ENCODE measurements around the gene PTPRG. TPM values are rescaled to one million over a fixed set of nuclear protein-coding genes. Genes with fewer than 3 reads are reported as not detected.

PTPRG gene
- total and polyA plus RNA-seq, 8 donors, result 50.9 to 88.4 (median 54.4) TPM

DNA sequence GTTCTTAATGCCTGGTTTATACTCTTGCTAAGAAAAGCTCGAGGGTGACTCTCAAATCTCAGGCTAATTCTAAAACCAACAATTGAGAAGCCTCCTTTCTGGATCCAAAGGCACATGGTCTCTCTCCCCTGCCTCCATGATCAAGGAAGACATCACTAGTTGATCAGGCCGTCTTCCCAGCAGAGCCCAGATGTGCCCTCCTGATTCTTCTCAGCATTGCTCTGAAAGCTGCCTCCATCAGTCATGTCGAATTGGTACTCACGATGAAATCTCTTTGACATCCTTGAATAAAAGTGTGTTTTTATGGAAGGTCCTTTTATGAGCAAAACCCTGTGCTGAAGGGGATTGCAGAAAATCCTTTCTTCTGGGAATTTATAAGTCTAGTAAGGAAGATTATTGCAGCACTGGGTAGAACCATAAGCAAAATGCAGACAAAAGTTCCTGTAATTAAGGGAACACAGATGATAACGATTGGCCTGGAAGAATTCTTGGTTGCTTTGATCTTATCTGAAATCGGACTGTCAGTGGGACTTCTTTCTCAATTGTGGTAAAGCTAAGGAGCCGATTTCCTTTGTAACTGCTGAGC lies 345.9 kb downstream of the PTPRG start:
- intact Hi-C loops (cut with DNase I), result no loop called here
- no peaks in the 10 kb centered on the region for H3K36me3 ChIP-seq
- DNase-seq (no peak), ATAC-seq (no peak)
- TF ChIP-seq, protein P1, sequence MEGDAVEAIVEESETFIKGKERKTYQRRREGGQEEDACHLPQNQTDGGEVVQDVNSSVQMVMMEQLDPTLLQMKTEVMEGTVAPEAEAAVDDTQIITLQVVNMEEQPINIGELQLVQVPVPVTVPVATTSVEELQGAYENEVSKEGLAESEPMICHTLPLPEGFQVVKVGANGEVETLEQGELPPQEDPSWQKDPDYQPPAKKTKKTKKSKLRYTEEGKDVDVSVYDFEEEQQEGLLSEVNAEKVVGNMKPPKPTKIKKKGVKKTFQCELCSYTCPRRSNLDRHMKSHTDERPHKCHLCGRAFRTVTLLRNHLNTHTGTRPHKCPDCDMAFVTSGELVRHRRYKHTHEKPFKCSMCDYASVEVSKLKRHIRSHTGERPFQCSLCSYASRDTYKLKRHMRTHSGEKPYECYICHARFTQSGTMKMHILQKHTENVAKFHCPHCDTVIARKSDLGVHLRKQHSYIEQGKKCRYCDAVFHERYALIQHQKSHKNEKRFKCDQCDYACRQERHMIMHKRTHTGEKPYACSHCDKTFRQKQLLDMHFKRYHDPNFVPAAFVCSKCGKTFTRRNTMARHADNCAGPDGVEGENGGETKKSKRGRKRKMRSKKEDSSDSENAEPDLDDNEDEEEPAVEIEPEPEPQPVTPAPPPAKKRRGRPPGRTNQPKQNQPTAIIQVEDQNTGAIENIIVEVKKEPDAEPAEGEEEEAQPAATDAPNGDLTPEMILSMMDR (IDR thresholded peaks at IDR 0.05), result no peak
- no peak overlapping the region for H3K27ac ChIP-seq
- H3K4me1 ChIP-seq, result peaks cover 12 to 14% of the 10 kb centered on the region in 2 donors
- H3K4me3 ChIP-seq, result no peak overlapping the region
- H3K9me3 ChIP-seq, result no peaks in the 10 kb centered on the region
- no peaks in the 10 kb centered on the region for H3K27me3 ChIP-seq

DNA sequence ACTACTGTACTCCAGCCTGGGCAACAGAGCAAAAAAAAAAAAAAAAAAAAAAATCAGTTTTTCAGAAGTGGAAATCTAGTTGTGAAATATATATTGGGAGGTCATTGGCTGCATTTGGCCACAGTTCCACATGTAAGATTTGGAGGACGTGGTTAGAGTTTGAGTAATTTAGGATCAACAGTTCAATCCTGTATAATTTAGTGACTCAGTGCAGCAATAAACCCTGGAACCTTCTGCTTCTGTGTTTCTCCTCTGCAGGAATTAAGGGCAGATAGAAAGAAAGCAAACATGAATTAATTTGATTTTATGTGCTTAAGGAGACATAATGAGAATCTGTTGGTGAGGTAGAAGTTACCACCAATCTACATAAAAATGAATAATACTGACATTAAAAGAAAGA lies 347.0 kb downstream of the PTPRG start:
- Histone ChIP-seq H3K4me1 (peaks cover 12 to 14% of the 10 kb centered on the region in 2 donors), H3K36me3 (no peaks in the 10 kb centered on the region), H3K4me3 (no peak overlapping the region), H3K9me3 (no peaks in the 10 kb centered on the region), H3K27ac (no peak overlapping the region), H3K27me3 (no peaks in the 10 kb centered on the region)
- no peak for ATAC-seq
- TF ChIP-seq, protein P1 (IDR thresholded peaks at IDR 0.05), result no peak
- no peak for DNase-seq
- intact Hi-C loops (cut with DNase I), result no loop called here

DNA sequence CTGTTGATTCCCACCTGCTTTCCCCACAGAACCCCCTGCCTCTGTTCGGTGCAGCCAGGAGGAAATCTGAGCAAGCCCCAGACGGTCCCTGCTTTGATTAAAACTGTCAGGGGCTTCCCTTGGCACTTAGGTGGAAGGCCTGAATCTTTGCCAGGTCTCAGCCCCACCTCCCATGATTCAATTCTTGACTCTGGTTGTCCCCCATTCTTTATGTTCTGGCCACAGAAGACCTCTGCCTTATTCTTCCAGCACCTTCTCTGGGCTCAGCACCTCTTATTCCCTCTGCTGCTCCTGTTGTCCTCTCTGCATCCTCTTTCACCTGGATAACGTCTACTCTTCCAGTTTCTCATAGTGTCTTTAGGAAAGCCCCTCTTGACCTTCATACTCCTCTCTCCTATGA lies 349.4 kb downstream of the PTPRG start:
- no peak for DNase-seq
- H3K9me3 ChIP-seq, result no peaks in the 10 kb centered on the region
- ATAC-seq, result no peak
- no peak overlapping the region for H3K4me3 ChIP-seq
- no peaks in the 10 kb centered on the region for H3K36me3 ChIP-seq
- TF ChIP-seq, protein P1 (IDR thresholded peaks at IDR 0.05), result no peak
- no peaks in the 10 kb centered on the region for H3K27me3 ChIP-seq
- peaks cover 0 to 3% of the 10 kb centered on the region in 2 donors for H3K4me1 ChIP-seq
- intact Hi-C loops (cut with DNase I), result no loop called here
- H3K27ac ChIP-seq, result no peak overlapping the region

DNA sequence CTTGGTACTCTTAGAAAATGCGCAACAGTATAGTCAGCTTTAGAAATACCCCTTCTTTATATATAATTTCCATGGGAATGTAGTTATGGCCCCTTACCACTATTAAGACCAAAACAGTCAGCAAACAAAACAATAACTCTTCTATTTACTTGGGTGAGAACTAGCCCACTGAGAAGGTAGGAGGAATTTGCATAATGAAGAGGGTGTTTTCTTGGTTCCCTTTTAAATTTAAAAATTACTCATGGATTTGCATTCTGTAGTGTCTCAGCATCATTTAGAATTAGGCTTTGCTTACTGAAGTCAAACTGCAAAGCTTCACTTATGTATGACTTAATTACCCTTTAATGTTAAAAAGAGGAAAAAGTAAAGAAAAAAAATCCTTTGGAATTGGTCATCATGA lies 350.8 kb downstream of the PTPRG start:
- H3K4me3 ChIP-seq, result no peak overlapping the region
- no peak overlapping the region for H3K27ac ChIP-seq
- TF ChIP-seq, protein P1 (IDR thresholded peaks at IDR 0.05), result no peak
- peaks cover 0 to 3% of the 10 kb centered on the region in 2 donors for H3K4me1 ChIP-seq
- no peaks in the 10 kb centered on the region for H3K9me3 ChIP-seq
- no peak for ATAC-seq
- DNase-seq, result no peak
- no peaks in the 10 kb centered on the region for H3K27me3 ChIP-seq
- intact Hi-C loops (cut with DNase I), result no loop called here
- H3K36me3 ChIP-seq, result no peaks in the 10 kb centered on the region

DNA sequence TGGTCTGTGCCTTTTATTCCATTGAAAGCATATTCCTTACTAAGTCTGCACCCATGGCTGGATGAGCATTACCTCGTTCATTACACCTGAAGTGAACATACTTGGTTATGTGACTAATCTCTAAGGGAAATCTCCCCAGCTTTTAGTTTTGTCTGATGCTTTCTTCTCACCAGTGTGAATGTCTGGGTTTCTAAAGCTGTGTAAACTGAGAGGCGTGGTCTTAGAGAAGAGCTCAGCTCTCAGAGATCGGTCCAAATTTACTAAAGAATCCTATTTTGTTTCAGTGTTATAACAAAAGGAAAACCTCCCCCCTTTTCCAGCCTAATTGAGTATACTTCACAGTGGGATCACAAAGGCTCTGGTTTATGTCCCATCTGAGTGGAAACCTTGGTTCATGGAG lies 352.3 kb downstream of the PTPRG start:
- DNase-seq, result no peak
- H3K9me3 ChIP-seq, result no peaks in the 10 kb centered on the region
- TF ChIP-seq, protein P1 (IDR thresholded peaks at IDR 0.05), result no peak
- no peaks in the 10 kb centered on the region for H3K27me3 ChIP-seq
- intact Hi-C loops (cut with DNase I), result no loop called here
- H3K4me1 ChIP-seq, result peaks cover 0 to 3% of the 10 kb centered on the region in 2 donors
- H3K27ac ChIP-seq, result no peak overlapping the region
- H3K4me3 ChIP-seq, result no peak overlapping the region
- H3K36me3 ChIP-seq, result no peaks in the 10 kb centered on the region
- no peak for ATAC-seq

All from left lung (tissue), 10 donors.